Pulmonary artery endothelial cell (primary cell): Measurements from ENCODE around the gene ERLEC1. TPM values are rescaled to one million over a fixed set of nuclear protein-coding genes. Genes with fewer than 3 reads are reported as not detected.

ENCODE experiments used
- total RNA-seq: library from RNA; depleted of rRNA; stranded (reverse); fragments of >200 nt; gene quantifications from 2 replicates; pipeline ENCODE4 v1.2.3, GENCODE V29; 2014

The ERLEC1 gene
- total RNA-seq, 1 donor from 2014 or later, result 61.1 TPM

Other genes with a start within 250 kb of the ERLEC1 start
- 8.8 and 16.6 TPM in 2 replicates for gene CHAC2, start 19.2 kb upstream of the ERLEC1 start, total RNA-seq
- gene ASB3, start 91 bp upstream of the ERLEC1 start, total RNA-seq, result 17.9 and 27.3 TPM in 2 replicates
- gene GPR75, start 72.9 kb downstream of the ERLEC1 start, total RNA-seq, result 0.92 and 1.8 TPM in 2 replicates
- 48.3 and 50.9 TPM in 2 replicates for gene PSME4, start 183.9 kb downstream of the ERLEC1 start, total RNA-seq